Transverse colon (tissue), 4 donors: ENCODE measurements around the gene TTC12. TPM values are rescaled to one million over a fixed set of nuclear protein-coding genes. Genes with fewer than 3 reads are reported as not detected.

Experiments
- DNase-seq: peaks from one replicate; pipeline ENCODE4 v3.0.0-alpha.2; 2019
- H3K27ac ChIP-seq, 4 donors: fragments of 200-600 bp; sonication (generic); 2 replicates each; pipeline ENCODE4 v1.5.1; 2016 to 2018; ENCODE audit warnings: inconsistent platforms in 4 of 4
- H3K27me3 ChIP-seq: fragments of 200-600 bp; sonication (generic); 2 replicates; pipeline ENCODE4 v1.5.1; 2017; ENCODE audit warnings: inconsistent platforms
- H3K36me3 ChIP-seq, 4 donors: fragments of 200-600 bp; sonication (generic); 2 replicates each; pipeline ENCODE4 v1.5.1; 2017 to 2019; ENCODE audit warnings: inconsistent platforms in 4 of 4
- H3K4me1 ChIP-seq, 4 donors: fragments of 200-600 bp; sonication (generic); 2 replicates each; pipeline ENCODE4 v1.5.1; 2017 to 2020; ENCODE audit warnings: inconsistent platforms in 4 of 4
- H3K4me3 ChIP-seq, 4 donors: fragments of 200-600 bp; sonication (generic); 1 replicate in 1 of 4; 2 replicates in 3 of 4; pipeline versions ENCODE4 v1.5.1 to v1.6.1; 2017 to 2019; ENCODE audit warnings: inconsistent platforms in 4 of 4
- H3K9me3 ChIP-seq, 2 donors: fragments of 200-600 bp; sonication (generic); 2 replicates each; pipeline ENCODE4 v1.5.1; 2017 to 2019; ENCODE audit warnings: inconsistent platforms in 2 of 2
- EP300 ChIP-seq: sonication (generic); formaldehyde crosslinking; IDR thresholded peaks from one replicate; pipeline ENCODE4 v1.6.1; 2017; ENCODE audit warnings: antibody characterized with exemption, low read depth
- POLR2A ChIP-seq: fragments of 450-650 bp; IDR thresholded peaks from one replicate; pipeline ENCODE4 v1.6.1; 2016; ENCODE audit warnings: antibody characterized with exemption, mild to moderate bottlenecking, moderate library complexity
- POLR2AphosphoS5 ChIP-seq, 3 donors: sonication (generic); formaldehyde crosslinking; IDR thresholded peaks; one replicate each; pipeline ENCODE4 v1.6.1; 2016; ENCODE audit warnings: antibody characterized with exemption in 3 of 3
- WGBS, 2 donors: methylation state at CpG; one replicate each; pipeline ENCODE4 v1.1.5; 2018; ENCODE audit warnings: low coverage in 1 of 2; 5-methylcytosine and 5-hydroxymethylcytosine counted together
- in situ Hi-C, 4 donors: fragments of 200-750 bp; cut with MboI; loops; one replicate each; pipeline versions ENCODE4 v1.15.0 to v1.15.1; 2017; ENCODE audit warnings: low sequenced_read_pairs in 3 of 4, low pct_ligation_motif_present in 1 of 4, low pct_unique_long_range_greater_than_20kb in 1 of 4
- intact Hi-C: fragments of 100-400 bp; cut with DNase I; formaldehyde crosslinking; loops from one replicate; pipeline ENCODE4 v1.15.1; 2023; ENCODE audit warnings: low total_unique reads
- total RNA-seq, 4 donors: library from RNA; depleted of rRNA; stranded (reverse); fragments of >200 nt; gene quantifications; one replicate each; pipeline ENCODE4 v1.1.0, GENCODE V29; 2016
- TF ChIP-seq, protein P1 (sequence below), 5 experiments: fragments of 200-600 bp in 3 of 5; fragments of 450-650 bp in 2 of 5; sonication (generic) in 3 of 5; IDR thresholded peaks; 1 replicate in 2 of 5; 2 replicates in 3 of 5; pipeline ENCODE4 v1.5.1; 2016 to 2017; ENCODE audit warnings: antibody characterized with exemption in 5 of 5, inconsistent platforms in 3 of 5, mild to moderate bottlenecking in 2 of 5, moderate library complexity in 1 of 5

The TTC12 gene
- total RNA-seq, 4 donors from 2014 or later: 10.3 to 24.1 (median 16.0) TPM

DNA sequence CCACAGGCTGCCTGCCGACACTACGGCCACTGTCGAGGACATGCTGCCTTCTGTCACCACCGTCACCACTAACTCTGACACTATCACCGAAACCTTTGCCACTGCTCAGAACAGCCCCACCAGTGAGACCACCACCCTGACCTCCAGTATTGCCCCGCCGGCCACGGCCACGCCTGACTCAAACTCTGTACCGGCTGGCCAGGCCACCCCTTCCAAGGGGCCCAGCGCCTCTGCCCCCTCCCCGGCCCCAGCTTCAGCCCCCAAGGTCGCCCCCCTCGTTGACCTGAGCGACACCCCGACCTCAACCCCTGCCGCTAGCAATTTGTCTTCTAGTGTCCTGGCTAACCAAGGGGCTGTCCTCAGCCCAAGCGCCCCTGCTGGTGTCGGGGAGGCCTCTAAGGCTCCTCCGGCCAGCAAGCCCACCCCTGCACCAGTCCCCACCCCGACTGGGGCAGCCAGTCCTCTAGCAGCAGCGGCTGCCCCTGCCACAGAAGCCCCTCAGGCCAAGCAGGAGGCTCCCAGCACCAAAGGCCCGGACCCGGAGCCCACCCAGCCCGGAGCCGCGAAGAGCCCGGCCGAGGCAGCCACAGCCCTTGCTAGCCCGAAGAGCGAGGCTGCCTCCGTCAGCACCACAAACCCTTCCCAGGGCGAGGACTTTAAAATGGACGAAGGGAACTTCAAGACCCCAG is 41.3 kb upstream of the TTC12 start:
- no peaks in the 10 kb centered on the region for H3K9me3 ChIP-seq
- H3K4me3 ChIP-seq: no peak overlapping the region
- H3K27ac ChIP-seq: no peak overlapping the region
- no peak for TF ChIP-seq EP300
- TF ChIP-seq, protein P1, sequence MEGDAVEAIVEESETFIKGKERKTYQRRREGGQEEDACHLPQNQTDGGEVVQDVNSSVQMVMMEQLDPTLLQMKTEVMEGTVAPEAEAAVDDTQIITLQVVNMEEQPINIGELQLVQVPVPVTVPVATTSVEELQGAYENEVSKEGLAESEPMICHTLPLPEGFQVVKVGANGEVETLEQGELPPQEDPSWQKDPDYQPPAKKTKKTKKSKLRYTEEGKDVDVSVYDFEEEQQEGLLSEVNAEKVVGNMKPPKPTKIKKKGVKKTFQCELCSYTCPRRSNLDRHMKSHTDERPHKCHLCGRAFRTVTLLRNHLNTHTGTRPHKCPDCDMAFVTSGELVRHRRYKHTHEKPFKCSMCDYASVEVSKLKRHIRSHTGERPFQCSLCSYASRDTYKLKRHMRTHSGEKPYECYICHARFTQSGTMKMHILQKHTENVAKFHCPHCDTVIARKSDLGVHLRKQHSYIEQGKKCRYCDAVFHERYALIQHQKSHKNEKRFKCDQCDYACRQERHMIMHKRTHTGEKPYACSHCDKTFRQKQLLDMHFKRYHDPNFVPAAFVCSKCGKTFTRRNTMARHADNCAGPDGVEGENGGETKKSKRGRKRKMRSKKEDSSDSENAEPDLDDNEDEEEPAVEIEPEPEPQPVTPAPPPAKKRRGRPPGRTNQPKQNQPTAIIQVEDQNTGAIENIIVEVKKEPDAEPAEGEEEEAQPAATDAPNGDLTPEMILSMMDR (IDR thresholded peaks at IDR 0.05): no peak
- no peak for TF ChIP-seq POLR2A
- no peaks in the 10 kb centered on the region for H3K36me3 ChIP-seq
- 89 to 90% methylated on average over 7 to 31 of the region's 34 CpGs for WGBS, 2 donors
- no peak for DNase-seq
- in situ Hi-C loops (no loop called here), intact Hi-C loops (no loop called here)
- no peaks in the 10 kb centered on the region for H3K27me3 ChIP-seq
- no peaks in the 10 kb centered on the region for H3K4me1 ChIP-seq

DNA sequence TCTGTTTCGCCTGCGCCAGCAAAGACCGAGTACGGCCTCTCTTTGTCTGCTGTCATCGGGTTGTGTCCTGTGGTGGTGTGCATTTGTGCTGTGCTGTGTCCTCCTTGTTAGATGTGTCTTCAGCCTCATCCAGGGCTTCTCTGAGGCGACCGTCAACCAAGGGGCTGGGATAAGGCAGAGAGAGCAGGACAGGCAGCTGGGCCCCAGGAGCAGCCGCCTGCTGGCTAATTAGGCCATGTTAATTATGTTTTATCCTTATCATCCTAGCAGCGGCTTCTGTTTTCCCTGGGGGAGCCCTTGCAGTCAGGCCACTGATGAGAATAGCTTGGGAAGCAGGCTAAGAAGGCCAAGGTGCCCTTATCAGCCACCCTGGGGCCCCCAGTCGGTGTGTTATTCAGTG is 40.7 kb upstream of the TTC12 start:
- no peaks in the 10 kb centered on the region for H3K36me3 ChIP-seq

DNA sequence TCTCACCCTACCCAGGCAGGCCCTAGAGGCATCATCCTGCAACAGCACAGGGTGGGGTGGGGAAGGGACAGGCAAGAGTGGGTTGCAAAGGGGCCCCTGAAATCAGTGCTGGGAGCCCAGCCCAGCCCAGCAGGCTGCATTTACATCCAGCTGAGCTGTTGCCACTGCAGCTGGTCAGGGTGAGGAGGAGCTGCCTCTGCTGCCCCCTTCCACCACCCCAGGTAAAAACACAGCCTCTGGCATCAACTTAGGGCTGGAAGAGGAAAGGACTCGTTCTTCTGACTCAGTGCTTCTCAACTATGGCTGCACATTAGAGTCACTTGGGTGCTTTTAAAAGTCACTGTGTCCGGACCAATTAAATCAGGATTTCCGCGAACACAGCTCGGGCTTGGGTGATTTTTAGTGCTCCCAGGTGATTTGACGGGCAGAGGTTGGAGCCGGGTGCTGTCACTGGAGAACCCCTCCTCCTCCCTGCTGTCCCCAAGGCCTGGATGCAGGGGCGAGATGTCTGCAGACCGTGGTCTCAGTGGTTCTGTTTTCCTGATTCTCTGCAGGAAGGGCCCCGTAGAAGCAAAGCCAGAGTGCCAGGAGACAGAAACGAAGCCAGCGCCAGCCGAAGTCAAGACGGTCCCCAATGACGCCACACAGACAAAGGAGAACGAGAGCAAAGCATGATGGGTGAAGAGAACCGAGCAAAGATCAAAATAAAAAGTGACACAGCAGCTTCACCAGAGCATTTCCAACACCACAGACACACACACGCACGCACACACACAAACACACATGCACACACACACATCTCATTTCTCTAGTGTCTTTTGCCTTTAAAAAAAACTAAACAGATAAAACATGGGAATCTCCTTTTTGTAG is 39.4 kb upstream of the TTC12 start:
- H3K9me3 ChIP-seq: no peaks in the 10 kb centered on the region
- TF ChIP-seq POLR2AphosphoS5 (IDR thresholded peaks at IDR 0.05) (no peak), EP300 (no peak)
- in situ Hi-C loops: loop anchor here in 3 of 4 donors (25.0 kb wide), 2 partner anchors 988 to 1063 kb away; no protein-coding TSS in a partner anchor
- no peak overlapping the region for H3K27ac ChIP-seq
- H3K4me1 ChIP-seq: no peaks in the 10 kb centered on the region
- no peaks in the 10 kb centered on the region for H3K27me3 ChIP-seq
- DNase-seq: no peak
- intact Hi-C loops: no loop called here
- no peaks in the 10 kb centered on the region for H3K36me3 ChIP-seq
- WGBS, 2 donors: 85 to 88% methylated on average over 10 to 19 of the region's 19 CpGs
- H3K4me3 ChIP-seq: no peak overlapping the region

More for the DNA sequence above, 40.7 kb upstream of the TTC12 start:
- Histone ChIP-seq H3K4me1 (no peaks in the 10 kb centered on the region), H3K4me3 (no peak overlapping the region), H3K9me3 (no peaks in the 10 kb centered on the region), H3K27me3 (no peaks in the 10 kb centered on the region), H3K27ac (no peak overlapping the region)
- 90% methylated on average over 10 of the region's 10 CpGs; no CpG with 5 or more reads in 1 of the 2 donors for WGBS, 2 donors
- no peak for DNase-seq
- no peak for TF ChIP-seq EP300
- TF ChIP-seq, protein P1 (IDR thresholded peaks at IDR 0.05): no peak
- no peak for TF ChIP-seq POLR2AphosphoS5 (IDR thresholded peaks at IDR 0.05)
- no peak for TF ChIP-seq POLR2A
- in situ Hi-C loops (no loop called here), intact Hi-C loops (no loop called here)

DNA sequence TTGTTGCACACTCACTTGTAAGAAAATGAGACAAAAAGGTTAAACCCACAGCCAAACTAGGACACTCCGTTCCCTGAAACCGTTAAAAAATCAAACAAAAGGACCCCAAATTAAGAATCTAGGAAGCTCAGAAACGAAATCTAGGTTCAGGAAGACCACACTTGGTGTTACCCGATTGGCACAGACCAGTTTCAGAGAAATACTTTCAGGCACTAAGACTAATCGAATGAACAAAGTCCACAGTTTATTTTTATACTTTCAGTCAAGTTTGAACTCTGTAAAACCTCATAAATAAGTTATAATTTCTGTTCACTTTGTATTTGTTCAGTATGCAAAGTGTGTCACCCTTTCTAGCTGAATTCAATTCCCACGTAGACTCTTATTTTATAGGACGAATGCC is 38.8 kb upstream of the TTC12 start:
- no peak for DNase-seq
- Histone ChIP-seq H3K27ac (no peak overlapping the region), H3K4me1 (no peaks in the 10 kb centered on the region), H3K36me3 (no peaks in the 10 kb centered on the region), H3K27me3 (no peaks in the 10 kb centered on the region), H3K9me3 (no peaks in the 10 kb centered on the region), H3K4me3 (no peak overlapping the region)
- TF ChIP-seq POLR2A (no peak), EP300 (no peak), POLR2AphosphoS5 (IDR thresholded peaks at IDR 0.05) (no peak)
- TF ChIP-seq, protein P1 (IDR thresholded peaks at IDR 0.05): no peak
- intact Hi-C loops: no loop called here
- in situ Hi-C loops: loop anchor here in 3 of 4 donors (25.0 kb wide), 2 partner anchors 988 to 1063 kb away; no protein-coding TSS in a partner anchor
- WGBS, 2 donors: 73 to 77% methylated on average over 7 of the region's 7 CpGs
